GM12875 (cell line): ENCODE results near the gene CTNNA3.

Experiments
- H3K4me3 ChIP-seq: one replicate; pipeline ENCODE4 v1.5.1; 2011; ENCODE audit warnings: low read depth, low read length, control low read depth
- CTCF ChIP-seq: IDR thresholded peaks from 2 replicates; pipeline ENCODE4 v1.5.1; 2011; ENCODE audit warnings: low read depth, mild to moderate bottlenecking, control low read depth, inconsistent platforms, low read length, moderate library complexity, borderline replicate concordance; ENCODE audit not compliant: insufficient read depth

Gene CTNNA3

GRCh38 chr10:66925896-66926715 lies 769.9 kb downstream of the CTNNA3 start, which contains the start of gene LRRTM3:
Gene LRRTM3 (plus strand): TSS chr10:66926036.
- TF ChIP-seq CTCF, result peak; percentile 61
- H3K4me3 ChIP-seq, result no peak within 1 kb of the TSS

GRCh38 chr10:66925373-66925772 lies 770.6 kb downstream of the CTNNA3 start:
- no peak for TF ChIP-seq CTCF
- no peak overlapping the region for H3K4me3 ChIP-seq

- H3K4me3 ChIP-seq, result no peak overlapping the region
Observed at GRCh38 chr10:66924674-66925345, 771.2 kb downstream of the CTNNA3 start.

GRCh38 chr10:66919248-66919647 lies 776.7 kb downstream of the CTNNA3 start:
- no peak for TF ChIP-seq CTCF
- no peak overlapping the region for H3K4me3 ChIP-seq

More at GRCh38 chr10:66924674-66925345, 771.2 kb downstream of the CTNNA3 start:
- TF ChIP-seq CTCF, result no peak

- no peak for TF ChIP-seq CTCF
Observed at GRCh38 chr10:66917104-66917503, 778.9 kb downstream of the CTNNA3 start.

GRCh38 chr10:66916030-66916429 lies 780.0 kb downstream of the CTNNA3 start:
- no peak for TF ChIP-seq CTCF
- H3K4me3 ChIP-seq, result no peak overlapping the region

More at GRCh38 chr10:66917104-66917503, 778.9 kb downstream of the CTNNA3 start:
- H3K4me3 ChIP-seq, result no peak overlapping the region

GRCh38 chr10:66910671-66911070 lies 785.3 kb downstream of the CTNNA3 start:
- no peak for TF ChIP-seq CTCF
- no peak overlapping the region for H3K4me3 ChIP-seq
